Measurements from ENCODE around the gene CSH2.
"Not testable (repeated sequence)": the region's sequence is repeated elsewhere in the genome, so short reads cannot be mapped to it uniquely, and the experiment has no call there.

- not testable (repeated sequence) for TF ChIP-seq CTCF (conservative IDR thresholded peaks at IDR 0.05; ENCODE audit: low read depth, low read length); EZH2 (IDR thresholded peaks at IDR 0.05; ENCODE audit: borderline replicate concordance, low read depth, low read length, poor library complexity, severe bottlenecking)
Measured at GRCh38 chr17:63918789-63919305, 45.4 kb upstream of the CSH2 start, which contains the start of gene GH1.
